Calu3 (cell line): Measurements from ENCODE around the gene SPTB. TPM values are rescaled to one million over a fixed set of nuclear protein-coding genes. Genes with fewer than 3 reads are reported as not detected.

Source experiments
- BruUV-seq: library from RNA; stranded (reverse); fragments of 400-500 nt; replicated peaks from 2 replicates; lab custom pipeline; 2021; lab: Mats Ljungman, UMichigan
- CTCF ChIA-PET: fragments of 300-600 bp; sonication (Branson Sonifier 250); formaldehyde crosslinking; loops from one replicate; lab custom pipeline; 2022; ENCODE audit warnings: antibody characterized with exemption; lab: Charles Lee
- DNase-seq: peaks from one replicate; pipeline ENCODE4 v3.0.0; 2022
- H3K27ac Mint-ChIP-seq: one replicate; pipeline ENCODE4 v1.8.0; 2022; ENCODE audit warnings: mixed read lengths; ENCODE audit not compliant: unreplicated experiment
- H3K27me3 Mint-ChIP-seq: one replicate; pipeline ENCODE4 v1.8.0; 2022; ENCODE audit warnings: mixed read lengths; ENCODE audit not compliant: unreplicated experiment
- H3K36me3 Mint-ChIP-seq: one replicate; pipeline ENCODE4 v1.8.0; 2022; ENCODE audit warnings: mild to moderate bottlenecking, moderate library complexity, mixed read lengths; ENCODE audit not compliant: insufficient read depth, unreplicated experiment
- H3K4me1 Mint-ChIP-seq: one replicate; pipeline ENCODE4 v1.8.0; 2022; ENCODE audit warnings: mild to moderate bottlenecking, low read depth, mixed read lengths; ENCODE audit not compliant: unreplicated experiment
- H3K4me3 Mint-ChIP-seq: one replicate; pipeline ENCODE4 v1.8.0; 2022; ENCODE audit warnings: mild to moderate bottlenecking, low read depth, moderate library complexity, mixed read lengths; ENCODE audit not compliant: unreplicated experiment
- H3K9me3 Mint-ChIP-seq: one replicate; pipeline ENCODE4 v1.8.0; 2022; ENCODE audit warnings: low read depth, mixed read lengths; ENCODE audit not compliant: unreplicated experiment
- intact Hi-C: fragments of 100-400 bp; cut with micrococcal nuclease; formaldehyde crosslinking; loops from one replicate; pipeline ENCODE4 v1.10.0; 2022; ENCODE audit not compliant: unreplicated experiment
- total RNA-seq: library from RNA; stranded (reverse); gene quantifications from 2 replicates; pipeline ENCODE4 v1.2.3, GENCODE V29; 2022
- TF ChIP-seq, protein P1 (sequence below): fragments of 200-600 bp; IDR thresholded peaks from one replicate; pipeline ENCODE4 v1.8.0; 2022; ENCODE audit warnings: antibody characterized with exemption; ENCODE audit not compliant: unreplicated experiment

SPTB gene
- total RNA-seq, 1 experiment from 2014 or later = not detected

DNA sequence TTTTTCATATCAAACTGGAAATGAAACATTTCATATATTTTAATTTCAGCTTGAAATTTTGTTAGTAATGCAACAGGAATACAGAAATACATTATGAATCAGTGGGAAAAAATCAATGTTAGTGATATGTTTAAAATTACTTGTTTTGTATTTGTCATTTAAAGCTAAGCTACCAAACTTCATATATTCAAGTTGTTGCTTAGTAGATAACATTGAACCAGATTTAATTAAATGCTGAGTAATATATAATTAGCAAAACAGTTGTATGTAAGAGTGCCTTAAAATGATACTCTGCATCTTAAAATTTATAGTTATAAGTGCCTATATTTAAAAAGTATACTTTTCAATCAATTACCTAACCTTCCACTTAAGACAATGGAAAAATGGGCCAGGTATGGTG is 39.5 kb upstream of the SPTB start:
- no peaks in the 10 kb centered on the region for H3K27me3 Mint-ChIP-seq
- no peaks in the 10 kb centered on the region for H3K9me3 Mint-ChIP-seq

DNA sequence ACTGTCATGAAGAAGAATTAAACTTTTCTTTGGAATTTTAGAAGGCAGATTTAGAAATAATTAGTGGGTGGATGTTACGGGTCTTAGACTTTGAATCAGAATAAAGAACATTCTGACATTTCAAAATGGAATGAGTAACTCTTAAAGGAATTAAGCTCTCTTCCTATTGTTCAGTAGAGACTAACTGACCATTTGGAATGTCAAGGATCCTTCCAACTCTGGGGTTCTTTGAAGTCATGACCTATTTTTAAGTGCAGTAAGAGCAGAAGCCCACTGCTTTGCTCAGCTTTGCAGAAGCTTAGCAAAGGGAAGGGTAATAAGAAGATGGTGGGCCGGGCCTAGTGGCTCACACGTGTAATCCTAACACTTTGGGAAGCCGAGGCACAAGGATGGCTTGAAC is 38.5 kb upstream of the SPTB start:
- no peak overlapping the region for H3K4me3 Mint-ChIP-seq
- H3K36me3 Mint-ChIP-seq = peaks cover 22% of the 10 kb centered on the region
- no peaks in the 10 kb centered on the region for H3K9me3 Mint-ChIP-seq
- H3K4me1 Mint-ChIP-seq = peaks cover 38% of the 10 kb centered on the region
- BruUV-seq = no TSS peak
- CTCF ChIA-PET = interaction anchor here (0.7 kb wide), 1 partner anchor 315 kb away, joined by 5 read pairs; no protein-coding TSS in a partner anchor
- no peak for DNase-seq
- intact Hi-C loops = no loop called here
- H3K27ac Mint-ChIP-seq = no peak overlapping the region
- H3K27me3 Mint-ChIP-seq = no peaks in the 10 kb centered on the region
- TF ChIP-seq, protein P1, sequence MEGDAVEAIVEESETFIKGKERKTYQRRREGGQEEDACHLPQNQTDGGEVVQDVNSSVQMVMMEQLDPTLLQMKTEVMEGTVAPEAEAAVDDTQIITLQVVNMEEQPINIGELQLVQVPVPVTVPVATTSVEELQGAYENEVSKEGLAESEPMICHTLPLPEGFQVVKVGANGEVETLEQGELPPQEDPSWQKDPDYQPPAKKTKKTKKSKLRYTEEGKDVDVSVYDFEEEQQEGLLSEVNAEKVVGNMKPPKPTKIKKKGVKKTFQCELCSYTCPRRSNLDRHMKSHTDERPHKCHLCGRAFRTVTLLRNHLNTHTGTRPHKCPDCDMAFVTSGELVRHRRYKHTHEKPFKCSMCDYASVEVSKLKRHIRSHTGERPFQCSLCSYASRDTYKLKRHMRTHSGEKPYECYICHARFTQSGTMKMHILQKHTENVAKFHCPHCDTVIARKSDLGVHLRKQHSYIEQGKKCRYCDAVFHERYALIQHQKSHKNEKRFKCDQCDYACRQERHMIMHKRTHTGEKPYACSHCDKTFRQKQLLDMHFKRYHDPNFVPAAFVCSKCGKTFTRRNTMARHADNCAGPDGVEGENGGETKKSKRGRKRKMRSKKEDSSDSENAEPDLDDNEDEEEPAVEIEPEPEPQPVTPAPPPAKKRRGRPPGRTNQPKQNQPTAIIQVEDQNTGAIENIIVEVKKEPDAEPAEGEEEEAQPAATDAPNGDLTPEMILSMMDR = no peak

More for the DNA sequence above, 39.5 kb upstream of the SPTB start:
- Mint-ChIP-seq H3K36me3 (peaks cover 23% of the 10 kb centered on the region), H3K4me1 (peaks cover 38% of the 10 kb centered on the region), H3K27ac (no peak overlapping the region), H3K4me3 (no peak overlapping the region)
- intact Hi-C loops = no loop called here
- TF ChIP-seq, protein P1 = no peak
- BruUV-seq = no TSS peak
- no peak for DNase-seq
- CTCF ChIA-PET = no interaction called here

DNA sequence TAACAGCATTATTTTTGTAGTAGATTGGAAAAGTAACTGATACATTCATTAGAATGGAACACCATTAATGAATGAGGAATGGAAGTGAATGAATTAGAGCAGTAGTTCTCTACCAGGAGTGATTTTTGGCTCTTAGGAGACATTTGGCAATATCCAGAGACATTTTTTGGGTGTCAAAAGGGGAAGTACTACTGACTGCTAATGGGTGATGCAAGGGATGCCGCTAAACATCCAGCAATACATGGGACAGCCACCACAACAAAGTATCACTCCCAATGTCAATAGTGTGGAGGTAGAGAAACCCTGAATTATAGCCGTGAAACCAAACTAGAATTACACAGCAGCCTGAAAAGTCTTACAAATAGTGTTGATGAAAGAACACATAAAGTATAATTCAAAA is 36.1 kb upstream of the SPTB start:
- Mint-ChIP-seq H3K4me1 (peaks cover 38% of the 10 kb centered on the region), H3K4me3 (peak overlapping the region; percentile 85), H3K27me3 (no peaks in the 10 kb centered on the region), H3K36me3 (peaks cover 22% of the 10 kb centered on the region), H3K9me3 (no peaks in the 10 kb centered on the region), H3K27ac (no peak overlapping the region)
- TF ChIP-seq, protein P1 = no peak
- DNase-seq = no peak
- intact Hi-C loops = loop anchor here (1.0 kb wide), 1 partner anchor 18 kb away; no protein-coding TSS in a partner anchor
- CTCF ChIA-PET = no interaction called here
- no TSS peak for BruUV-seq

DNA sequence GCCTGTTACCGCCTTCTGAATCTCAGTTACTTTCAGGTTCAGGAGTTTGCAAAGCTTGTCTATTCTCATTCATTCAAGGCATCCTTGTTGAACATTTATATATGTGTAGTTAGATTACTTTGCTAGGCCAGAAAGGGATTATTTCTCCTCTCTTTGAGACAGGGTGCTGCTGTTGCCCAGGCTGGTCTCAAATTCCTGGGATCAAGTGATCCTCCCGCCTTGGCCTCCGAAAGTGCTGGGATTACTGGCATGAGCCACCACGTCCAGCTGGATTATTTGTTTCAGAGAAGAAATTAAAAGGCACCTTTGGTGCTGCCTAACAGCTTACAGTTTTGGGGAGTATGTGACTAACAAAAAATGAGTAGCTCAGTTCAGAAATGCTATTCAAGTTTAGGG is 35.3 kb upstream of the SPTB start:
- no peak for DNase-seq
- Mint-ChIP-seq H3K36me3 (peaks cover 22% of the 10 kb centered on the region), H3K9me3 (no peaks in the 10 kb centered on the region), H3K4me1 (peaks cover 33% of the 10 kb centered on the region), H3K27ac (peak overlapping the region; percentile 92), H3K4me3 (peak overlapping the region; percentile 85), H3K27me3 (no peaks in the 10 kb centered on the region)
- intact Hi-C loops = loop anchor here (1.0 kb wide), 1 partner anchor 18 kb away; no protein-coding TSS in a partner anchor
- TF ChIP-seq, protein P1 = no peak
- CTCF ChIA-PET = interaction anchor here (1.3 kb wide), 1 partner anchor 24 kb away, joined by 3 read pairs; no protein-coding TSS in a partner anchor
- BruUV-seq = TSS peak; percentile 70
